ENCODE measurements around the gene IFT80.

Gene IFT80

DNA sequence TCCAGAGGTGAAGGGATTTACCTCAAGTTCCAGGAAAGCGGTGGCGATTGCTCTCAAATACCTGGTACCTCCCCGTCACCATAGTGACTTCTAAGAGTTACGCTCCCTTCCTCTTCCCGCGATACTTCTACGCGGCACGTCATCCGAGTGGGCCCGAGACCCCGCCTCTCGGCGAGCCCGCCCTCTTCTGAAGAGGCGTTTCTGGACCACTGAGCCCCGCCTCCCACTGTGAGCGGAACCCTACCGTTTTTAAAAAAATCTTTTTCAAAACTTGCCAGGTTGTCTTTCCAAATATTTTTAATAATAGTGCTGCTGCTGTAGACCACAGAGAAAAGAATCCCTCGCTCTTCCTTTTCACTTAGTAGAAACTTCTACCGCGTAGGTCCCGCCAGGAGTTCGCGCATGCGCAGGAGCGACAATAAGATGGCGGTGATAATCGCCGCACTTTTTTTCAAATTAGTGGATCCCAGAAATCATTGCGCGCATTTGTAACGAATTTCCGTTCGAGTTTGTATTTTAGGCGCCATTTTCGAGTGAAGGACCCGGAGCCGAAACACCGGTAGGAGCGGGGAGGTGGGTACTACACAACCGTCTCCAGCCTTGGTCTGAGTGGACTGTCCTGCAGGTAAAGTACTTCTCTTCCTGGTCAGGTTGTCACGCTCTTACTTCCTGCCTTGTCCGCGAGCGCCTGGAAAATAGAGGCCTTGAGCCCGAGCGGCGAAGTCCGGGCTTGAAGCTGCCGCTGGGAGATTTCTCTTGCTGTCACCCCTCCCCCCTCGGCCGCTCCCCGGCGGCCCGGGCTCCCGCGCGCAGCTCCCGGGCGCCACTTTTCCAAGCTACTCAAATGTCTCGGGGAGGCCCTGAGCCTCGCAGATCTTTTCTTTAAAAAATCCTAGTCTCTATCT, at the start of gene IFT80, which contains the start of gene SMC4:
IFT80 (minus strand) TSS at position 101 of the 905 bp plus-strand sequence. CDS start 14,625 bp downstream, outside the sequence.
SMC4 (plus strand) TSS at position 526 of the 905 bp plus-strand sequence. CDS start 1,177 bp downstream, outside the sequence.
- FAIRE-seq (peak; percentile 96), DNase-seq (ENCODE audit: insufficient read length, low spot score) (peak; percentile 58)

DNA sequence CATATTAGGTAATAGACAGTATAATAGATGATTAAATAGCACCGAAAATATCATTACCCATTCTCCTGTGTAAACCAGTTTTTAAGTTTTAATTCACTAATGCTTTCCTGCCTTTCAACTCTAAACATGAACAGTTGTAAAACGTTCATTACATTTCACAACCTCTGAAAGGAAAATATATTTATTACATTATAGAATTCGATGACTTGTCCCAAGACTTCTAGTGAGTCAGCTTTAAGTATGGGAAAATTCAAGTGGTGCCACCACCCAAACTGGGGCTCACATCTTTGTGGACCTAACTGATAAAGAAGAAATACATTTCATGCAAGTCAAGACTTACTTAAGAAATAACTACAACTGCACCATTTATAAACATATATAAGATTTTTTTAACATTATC, 48.5 kb upstream of the IFT80 start:
- FAIRE-seq (no peak), DNase-seq (ENCODE audit: insufficient read length, low spot score) (no peak)

DNA sequence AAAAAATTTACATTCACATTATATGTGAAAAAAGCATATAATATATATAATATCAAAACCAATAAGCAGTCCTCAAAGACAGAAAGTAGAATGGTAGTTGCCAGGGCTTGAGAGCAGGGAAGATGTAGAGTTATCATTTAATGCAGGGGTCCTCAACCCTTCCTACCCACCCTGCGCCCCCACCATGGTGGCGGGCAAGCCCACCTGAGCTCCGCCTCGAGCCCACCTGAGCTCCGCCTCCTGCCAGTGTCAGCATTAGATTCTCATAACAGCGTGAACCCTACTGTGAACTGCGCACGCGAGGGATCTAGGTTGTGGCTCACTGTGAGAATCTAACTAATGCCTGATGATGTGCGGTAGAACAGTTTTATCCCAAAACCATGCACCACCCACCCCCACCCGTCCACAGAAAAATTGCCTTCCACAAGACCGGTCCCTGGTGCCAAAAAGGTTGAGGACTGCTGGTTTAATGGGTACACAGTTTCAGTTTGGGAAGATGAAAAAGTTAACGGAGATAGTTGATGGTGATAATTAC, 47.6 kb upstream of the IFT80 start:
- no peak for DNase-seq (ENCODE audit: insufficient read length, low spot score)
- FAIRE-seq, result no peak

GRCh38 chr3:160445854-160446253, 46.8 kb upstream of the IFT80 start:
- no peak for FAIRE-seq

DNA sequence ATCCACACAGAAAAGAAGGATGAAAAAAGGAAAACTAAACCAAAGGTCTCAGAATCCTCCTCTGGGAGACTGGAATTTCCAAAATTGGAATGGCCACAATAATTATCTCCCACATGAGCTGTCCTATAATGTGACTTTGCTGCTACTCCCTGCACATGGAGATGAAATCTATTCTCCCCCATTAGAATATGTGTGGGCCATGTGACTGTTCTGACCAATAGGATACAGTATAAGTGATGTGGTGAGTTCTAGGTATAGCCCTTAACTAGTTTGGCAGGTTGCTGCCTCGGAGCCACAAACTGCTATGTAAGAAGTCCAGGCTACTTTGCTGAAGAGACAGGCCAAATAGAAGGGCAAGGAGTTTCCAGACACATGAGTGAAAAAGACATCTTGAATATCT, 45.4 kb upstream of the IFT80 start:
- FAIRE-seq (no peak), DNase-seq (ENCODE audit: insufficient read length, low spot score) (no peak)

More at GRCh38 chr3:160445854-160446253, 46.8 kb upstream of the IFT80 start:
- no peak for DNase-seq (ENCODE audit: insufficient read length, low spot score)

DNA sequence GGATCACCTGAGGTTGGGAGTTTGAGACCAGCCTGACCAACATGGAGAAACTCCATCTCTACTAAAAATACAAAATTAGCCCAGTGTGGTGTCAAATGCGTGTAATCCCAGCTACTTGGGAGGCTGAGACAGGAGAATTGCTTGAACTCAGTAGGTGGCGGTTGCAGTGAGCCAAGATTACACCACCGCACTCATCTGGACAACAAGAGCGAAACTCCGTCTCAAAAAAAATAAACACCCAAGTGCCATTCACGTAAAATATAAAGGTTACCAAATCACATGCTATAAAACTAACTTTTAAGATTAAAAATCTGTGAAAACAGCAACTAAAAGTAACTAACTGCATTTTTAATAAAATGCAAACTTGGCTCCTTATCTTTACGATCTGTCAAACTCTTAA, 41.7 kb upstream of the IFT80 start:
- no peak for DNase-seq (ENCODE audit: insufficient read length, low spot score)
- no peak for FAIRE-seq

GRCh38 chr3:160437083-160437455, 38.0 kb upstream of the IFT80 start:
- FAIRE-seq (no peak), DNase-seq (ENCODE audit: insufficient read length, low spot score) (no peak)

GRCh38 chr3:160435747-160436146, 36.7 kb upstream of the IFT80 start:
- no peak for DNase-seq (ENCODE audit: insufficient read length, low spot score)
- no peak for FAIRE-seq

DNA sequence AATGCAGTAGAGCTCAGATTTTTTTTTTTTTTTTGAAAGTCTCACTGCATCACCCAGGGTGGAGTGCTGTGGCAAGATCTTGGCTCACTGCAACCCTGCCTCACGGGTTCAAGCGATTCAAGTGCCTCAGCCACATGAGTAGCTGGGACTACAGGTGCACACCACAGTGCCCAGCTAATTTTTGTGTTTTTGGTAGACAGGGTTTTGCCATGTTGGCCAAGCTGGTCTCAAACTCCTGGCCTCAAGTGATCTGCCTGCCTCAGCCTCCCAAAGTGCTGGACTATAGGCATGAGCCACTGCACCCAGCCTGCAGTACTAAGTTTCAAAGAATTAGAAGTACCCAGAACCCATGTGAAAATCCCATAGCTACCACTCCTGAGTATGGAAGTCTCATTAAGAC, 36.1 kb upstream of the IFT80 start:
- FAIRE-seq, result no peak

DNA sequence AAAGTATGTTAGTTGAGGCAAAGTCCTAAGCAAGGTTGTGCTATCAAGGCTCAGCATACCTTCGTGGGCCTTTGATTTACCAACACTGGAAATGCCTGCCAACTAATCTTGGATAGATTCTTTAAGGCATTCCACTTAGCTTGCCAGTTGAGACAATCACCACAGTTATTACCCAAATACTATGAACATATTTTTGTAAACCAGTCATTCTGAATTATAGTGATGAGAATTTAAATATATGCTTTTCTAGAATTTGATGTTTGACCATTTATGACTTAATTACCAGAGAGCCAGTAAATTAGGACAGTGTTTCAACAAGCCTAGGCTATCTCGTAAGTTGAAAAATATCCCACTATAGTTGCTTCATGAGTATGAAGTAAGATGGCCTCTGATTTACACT, 35.0 kb upstream of the IFT80 start:
- FAIRE-seq (no peak), DNase-seq (ENCODE audit: insufficient read length, low spot score) (no peak)

More for the DNA sequence above, 36.1 kb upstream of the IFT80 start:
- no peak for DNase-seq (ENCODE audit: insufficient read length, low spot score)

DNA sequence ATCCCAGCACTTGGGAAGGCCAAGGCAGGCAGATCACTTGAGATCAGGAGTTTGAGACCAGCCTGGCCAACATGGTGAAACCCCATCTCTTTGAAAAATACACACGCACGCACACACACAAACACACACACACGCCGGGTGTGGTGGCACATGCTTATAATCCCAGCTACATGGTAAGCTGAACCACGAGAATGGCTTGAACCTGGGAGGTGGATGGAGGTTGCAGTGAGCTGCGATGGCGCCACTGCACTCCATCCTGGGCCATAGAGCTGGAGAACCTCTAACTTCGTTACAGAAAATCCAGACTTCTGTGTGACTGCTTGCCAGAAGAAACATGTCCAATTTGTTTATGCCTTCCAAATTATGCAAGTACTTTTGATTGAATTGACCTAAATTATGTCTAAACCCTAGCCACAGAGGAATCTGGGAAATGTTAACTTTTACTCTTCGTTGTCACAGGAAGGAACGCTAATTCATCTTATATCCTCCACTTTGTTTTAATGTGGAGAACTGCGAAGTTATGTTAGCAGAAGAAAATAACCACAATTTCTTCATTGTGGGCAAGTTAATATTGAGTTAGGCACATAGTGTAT, 28.9 kb upstream of the IFT80 start:
- no peak for FAIRE-seq

GRCh38 chr3:160417311-160417710, 18.3 kb upstream of the IFT80 start:
- DNase-seq (ENCODE audit: insufficient read length, low spot score) (no peak), FAIRE-seq (peak; percentile 64)

More for the DNA sequence above, 28.9 kb upstream of the IFT80 start:
- no peak for DNase-seq (ENCODE audit: insufficient read length, low spot score)

DNA sequence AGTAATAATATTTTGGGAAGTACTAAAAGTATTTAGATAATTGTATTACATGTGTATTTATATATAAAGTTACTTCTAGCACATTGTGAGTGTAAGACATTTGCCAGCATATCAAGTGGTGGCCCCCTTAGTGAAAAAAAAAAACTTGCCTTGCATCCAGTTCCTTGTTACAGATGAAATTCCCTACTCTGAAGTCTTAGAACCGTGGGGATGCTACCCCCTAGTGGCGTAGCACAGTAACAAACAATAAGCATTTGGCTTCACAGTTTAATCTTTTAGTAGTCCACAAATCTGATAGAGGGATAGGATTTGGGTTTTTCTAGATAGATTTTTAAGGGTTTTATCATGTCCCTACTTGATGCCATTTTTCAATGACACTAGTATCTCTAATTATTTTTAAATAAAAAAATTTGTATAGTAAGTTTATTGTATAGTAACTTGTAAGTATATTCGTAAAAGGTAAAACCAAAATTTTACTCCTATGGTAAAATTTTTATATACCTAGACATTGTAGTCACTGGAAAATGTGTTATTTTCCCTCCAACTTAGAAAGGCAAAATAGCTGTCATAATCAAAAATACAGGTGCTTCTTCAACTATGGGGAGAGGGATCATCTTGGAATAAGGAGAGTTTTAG, 14.7 kb upstream of the IFT80 start:
- FAIRE-seq (peak; percentile 91), DNase-seq (ENCODE audit: insufficient read length, low spot score) (peak; percentile 19)

DNA sequence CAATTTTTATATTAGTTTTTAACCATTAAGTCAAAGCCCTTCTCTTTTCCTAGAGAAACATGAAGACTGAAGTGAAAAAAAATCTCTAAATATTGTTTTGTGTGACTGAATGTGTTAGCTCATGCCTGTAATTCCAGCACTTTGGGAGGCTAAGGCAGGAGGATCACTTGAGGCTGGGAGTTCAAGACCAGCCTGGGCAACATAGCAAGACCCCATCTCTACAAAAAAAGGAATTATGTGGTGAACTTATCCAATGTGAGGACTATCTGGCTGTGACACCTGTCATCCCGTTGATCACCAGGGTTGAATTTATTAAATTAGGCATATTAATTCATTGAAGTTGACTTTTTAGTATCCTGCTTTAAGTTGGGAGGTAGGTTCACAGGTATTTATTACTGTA, 13.5 kb upstream of the IFT80 start:
- no peak for FAIRE-seq

DNA sequence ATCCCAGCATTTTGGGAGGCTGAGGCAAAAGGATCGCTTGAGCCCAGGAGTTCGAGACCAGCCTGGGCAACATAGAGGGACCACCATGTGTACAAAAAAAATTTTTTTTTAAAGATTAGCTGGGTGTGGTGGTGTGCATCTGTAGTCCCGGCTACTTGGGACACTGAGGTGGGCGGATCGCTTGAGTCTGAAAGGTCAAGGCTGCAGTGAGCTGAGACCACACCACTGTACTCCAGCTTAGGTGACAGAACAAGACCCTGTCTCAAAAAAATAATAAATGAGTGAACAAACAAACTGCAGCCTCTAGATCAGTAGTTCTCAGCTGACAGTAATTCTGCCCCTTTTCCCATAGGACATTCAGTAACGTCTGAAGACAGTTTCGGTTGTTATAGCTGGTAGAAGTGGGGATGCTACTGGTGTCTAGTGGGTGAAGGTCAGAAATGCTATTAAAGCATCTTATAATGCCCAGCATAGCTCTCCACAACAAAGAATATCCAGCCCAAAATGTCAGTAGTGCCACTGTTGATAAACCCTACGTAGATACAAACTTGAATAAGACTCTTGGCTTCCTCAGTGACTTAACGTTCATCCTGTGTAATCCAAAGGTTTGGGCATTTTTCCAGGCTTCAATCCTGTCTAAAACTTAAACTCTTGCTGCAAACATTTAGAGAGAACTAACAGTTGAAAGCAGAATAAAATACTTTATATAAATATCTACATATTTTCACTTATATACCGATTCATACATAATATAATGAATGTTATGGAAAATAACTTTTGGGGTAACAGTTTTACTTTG, 11.0 kb upstream of the IFT80 start:
- no peak for FAIRE-seq
- DNase-seq (ENCODE audit: insufficient read length, low spot score), result no peak

More for the DNA sequence above, 13.5 kb upstream of the IFT80 start:
- no peak for DNase-seq (ENCODE audit: insufficient read length, low spot score)

- FAIRE-seq (peak; percentile 40), DNase-seq (ENCODE audit: insufficient read length, low spot score) (no peak)
Measured at GRCh38 chr3:160403796-160404470, 4.9 kb upstream of the IFT80 start.

DNA sequence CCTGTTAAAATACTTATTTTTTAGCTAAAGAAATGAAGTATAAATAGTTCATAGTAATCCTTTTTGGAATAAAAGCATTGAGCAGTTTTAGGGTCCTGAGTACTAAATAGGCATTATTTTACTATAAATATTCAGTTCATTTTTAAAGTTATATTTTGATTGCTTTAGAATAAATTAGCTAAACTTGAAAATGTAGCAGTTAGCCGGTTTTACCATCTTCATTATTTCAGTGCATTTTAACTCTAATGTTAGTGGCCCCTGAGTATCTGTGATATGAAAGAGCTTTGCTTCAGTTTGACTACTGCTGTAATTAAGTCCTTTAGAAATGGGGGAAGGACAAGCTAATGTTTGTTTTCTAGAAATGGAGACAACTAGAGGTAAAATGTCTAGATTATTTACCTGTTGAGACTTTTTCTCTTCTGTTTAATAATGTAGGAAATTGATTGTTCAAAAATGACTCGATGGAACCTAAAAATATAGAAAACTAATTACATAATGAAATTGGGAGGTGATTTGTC, 4.1 kb upstream of the IFT80 start:
- DNase-seq (ENCODE audit: insufficient read length, low spot score), result no peak
- FAIRE-seq, result no peak

DNA sequence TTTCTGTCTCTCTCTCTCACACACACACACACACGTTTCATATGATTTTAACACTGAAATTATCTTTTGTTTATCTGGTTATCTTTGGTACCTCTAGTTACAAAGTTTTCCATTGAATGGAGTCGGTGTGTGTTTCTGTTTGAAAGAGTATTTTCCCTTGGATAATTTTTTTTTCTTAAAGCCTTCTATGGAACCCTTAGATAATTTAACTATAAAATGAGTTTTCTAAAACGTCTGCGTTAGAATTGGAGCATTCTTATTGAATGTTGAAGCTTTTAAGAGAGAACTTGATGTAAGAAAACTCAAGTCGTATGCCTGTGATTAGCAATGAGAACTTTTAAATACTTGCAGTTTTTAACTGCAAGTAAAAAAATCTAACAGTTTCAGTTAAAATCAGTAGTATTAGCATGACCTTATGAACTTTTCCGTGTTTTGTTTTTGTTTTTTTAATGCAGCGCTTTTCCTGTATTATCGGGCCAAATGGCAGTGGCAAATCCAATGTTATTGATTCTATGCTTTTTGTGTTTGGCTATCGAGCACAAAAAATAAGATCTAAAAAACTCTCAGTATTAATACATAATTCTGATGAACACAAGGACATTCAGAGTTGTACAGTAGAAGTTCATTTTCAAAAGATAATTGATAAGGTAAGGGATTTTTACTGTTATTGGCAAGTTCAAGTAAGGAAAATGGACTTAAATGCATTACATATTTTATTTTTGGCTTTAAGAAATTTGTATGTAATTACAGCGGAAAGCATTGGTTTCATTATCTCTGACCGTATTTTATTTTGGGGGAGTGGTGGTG, 3.4 kb upstream of the IFT80 start:
- FAIRE-seq (no peak), DNase-seq (ENCODE audit: insufficient read length, low spot score) (no peak)

Data from GM19239 (cell line).